GM21825 (cell line): ENCODE data around the gene ST6GALNAC3.
"Not testable (repeated sequence)": the region's sequence is repeated elsewhere in the genome, so short reads cannot be mapped to it uniquely, and the experiment has no call there.

ENCODE experiments used
- ATAC-seq: cut with Tn5 transposase; IDR thresholded peaks from one replicate; pipeline ENCODE4 v1.9.1; 2021; ENCODE audit warnings: mild to moderate bottlenecking, moderate library complexity; ENCODE audit not compliant: unreplicated experiment

The ST6GALNAC3 gene

DNA sequence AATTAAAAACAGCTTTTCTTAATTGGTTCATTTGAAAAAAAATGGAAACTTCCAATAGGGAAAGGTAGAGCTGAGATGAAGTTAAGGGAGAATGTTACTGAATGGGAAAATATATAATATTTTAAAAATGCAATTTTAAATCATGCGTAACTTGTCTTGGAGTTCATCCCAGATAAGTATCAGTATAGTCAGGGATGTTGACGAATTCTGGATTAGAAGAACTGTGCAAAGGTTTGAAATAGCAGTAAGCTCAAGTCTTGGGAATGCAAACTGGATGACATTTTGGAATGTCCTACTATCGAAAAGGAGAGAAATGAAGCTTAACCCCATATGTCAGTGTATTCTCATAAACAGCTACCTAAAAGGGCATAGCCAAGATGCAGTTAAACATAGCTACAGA, 4.0 kb upstream of the ST6GALNAC3 start:
- no peak for ATAC-seq

GRCh38 chr1:76073481-76073880, 1.1 kb upstream of the ST6GALNAC3 start:
- ATAC-seq = no peak

DNA sequence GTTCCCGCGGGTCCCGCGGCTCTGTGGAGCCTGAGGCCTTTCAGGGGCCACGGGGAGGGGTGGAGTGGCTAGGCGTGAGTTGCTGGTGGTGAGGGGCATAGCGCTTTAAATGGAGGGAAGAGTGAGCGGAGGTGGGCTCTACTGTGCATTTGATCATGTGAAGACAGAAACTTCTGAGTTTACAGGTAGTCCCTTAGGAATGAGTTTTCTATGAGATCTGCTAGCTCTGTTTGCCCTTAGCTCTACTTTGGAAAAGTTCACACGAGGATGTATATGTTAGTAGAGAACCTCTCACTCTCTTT, 593 bp downstream of the ST6GALNAC3 start:
- ATAC-seq = no peak

DNA sequence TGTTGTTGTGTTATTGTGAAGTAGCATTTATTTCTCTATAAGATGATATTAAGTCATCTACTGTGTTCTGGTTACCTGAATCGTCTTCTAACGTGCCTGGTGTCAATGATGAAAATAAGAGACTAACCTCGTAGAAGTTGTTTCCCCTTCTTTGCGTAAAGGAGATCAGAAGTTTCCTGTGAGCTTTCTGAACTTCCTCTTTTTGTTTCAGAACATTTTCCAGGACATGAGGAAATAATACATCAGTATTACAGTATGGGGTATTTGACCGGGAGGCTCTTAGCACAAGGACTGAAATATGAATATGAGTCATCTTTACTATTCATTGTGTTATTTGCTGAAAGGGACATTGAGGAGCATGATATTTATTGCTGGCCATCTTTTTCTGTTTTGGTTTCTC, 1.3 kb downstream of the ST6GALNAC3 start:
- no peak for ATAC-seq

DNA sequence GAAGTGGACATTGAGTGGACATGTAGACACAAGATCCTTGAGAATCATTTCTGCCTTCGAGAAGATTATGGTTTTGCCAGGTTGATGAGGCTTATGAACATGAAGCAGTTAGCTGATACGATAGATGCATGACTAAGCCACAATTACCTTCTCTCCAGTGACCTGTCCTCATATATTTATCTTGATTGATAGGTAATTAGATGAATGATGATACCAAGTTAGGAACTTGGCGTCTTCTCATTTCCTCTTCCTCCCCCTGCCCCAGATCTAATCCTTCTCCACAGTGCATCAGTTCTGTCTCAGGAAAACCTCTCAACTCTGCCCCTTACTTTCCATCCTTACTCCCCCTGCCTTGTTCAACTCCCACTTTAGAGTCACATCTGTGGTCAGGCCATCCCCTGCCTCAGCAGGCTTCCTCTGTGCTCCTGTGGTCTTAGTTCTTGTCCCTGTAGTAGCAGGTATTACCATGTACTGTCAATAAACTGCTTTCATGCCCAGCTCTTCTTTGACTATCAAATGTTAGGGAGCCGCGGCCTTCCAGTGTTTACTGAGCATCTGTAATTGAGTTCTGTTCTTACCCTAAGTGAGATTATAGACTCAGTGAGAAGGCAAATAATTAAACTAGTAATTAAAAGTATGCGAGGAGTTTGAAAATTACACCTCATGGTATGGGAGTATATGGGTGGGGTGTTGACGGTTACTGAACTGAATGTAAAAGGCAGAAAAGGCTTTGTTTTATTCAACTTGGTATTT, 5.1 kb downstream of the ST6GALNAC3 start:
- no peak for ATAC-seq

GRCh38 chr1:76080552-76081079, 6.1 kb downstream of the ST6GALNAC3 start:
- ATAC-seq = no peak

GRCh38 chr1:76082062-76082461, 7.5 kb downstream of the ST6GALNAC3 start:
- ATAC-seq = no peak

DNA sequence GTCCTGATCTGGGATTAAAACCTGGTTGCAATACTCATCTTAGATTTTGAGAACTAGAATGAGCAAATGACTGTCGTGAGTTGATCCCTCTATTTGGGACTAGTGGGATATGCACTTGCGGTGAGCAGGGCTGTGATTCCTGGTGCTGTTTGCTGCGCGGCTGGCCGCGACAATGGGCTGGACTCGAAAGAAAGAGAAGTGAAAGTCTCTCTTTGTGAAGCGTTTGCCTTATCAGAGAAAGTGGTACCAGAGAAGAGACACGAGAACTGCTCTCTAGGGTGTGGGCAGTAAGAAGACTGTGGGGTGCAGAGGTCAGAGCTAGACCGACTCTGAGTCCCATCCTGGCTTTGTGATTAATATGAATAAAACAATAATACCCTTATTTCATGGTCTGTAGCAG, 8.6 kb downstream of the ST6GALNAC3 start:
- no peak for ATAC-seq

DNA sequence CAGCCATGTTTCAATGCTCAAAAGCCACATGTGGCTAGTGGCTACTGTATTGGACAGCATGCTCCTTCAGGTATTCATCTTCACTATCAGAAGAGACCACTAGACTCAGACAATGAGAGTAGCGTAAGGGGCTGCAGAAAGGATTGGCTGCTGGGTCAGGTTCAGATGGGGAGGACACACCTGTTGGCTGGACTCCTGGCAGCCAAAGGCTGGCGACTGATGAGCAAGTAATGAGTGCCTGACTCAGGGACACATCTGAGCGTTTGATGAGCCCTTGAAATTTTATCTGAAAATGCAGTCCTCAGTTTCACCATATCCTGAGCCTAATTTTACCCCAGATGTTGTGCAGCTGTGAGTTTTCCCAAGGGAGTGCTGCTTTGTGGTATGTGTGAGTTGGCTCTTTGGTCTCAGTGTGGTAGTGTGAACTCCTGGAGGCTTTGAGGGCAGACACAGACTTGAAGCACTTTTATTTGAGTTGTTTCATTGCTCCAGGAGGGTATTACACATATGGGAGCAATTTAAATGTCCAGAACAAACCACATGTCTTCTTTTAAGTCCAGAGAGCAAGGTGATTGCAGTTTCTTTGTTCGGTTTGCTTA, 9.6 kb downstream of the ST6GALNAC3 start:
- no peak for ATAC-seq

DNA sequence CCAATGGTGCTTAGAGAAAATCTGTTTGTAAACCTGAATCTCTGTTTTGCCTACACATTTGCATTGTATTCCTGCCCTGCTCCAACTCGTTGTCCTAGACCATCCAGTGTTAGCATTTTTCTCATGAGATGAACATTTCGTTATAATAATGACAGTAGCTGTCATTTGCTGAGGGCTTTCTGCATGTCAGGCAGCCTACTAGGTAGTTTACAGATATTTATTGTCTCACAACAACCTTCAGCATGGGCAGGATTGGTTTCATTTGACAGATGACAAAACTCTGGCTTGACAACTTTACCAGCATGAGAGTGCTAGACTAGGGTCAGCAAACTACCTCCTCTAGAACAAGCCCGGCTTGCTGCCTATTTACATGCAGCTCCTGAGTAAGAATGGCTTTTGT, 10.1 kb downstream of the ST6GALNAC3 start:
- no peak for ATAC-seq

DNA sequence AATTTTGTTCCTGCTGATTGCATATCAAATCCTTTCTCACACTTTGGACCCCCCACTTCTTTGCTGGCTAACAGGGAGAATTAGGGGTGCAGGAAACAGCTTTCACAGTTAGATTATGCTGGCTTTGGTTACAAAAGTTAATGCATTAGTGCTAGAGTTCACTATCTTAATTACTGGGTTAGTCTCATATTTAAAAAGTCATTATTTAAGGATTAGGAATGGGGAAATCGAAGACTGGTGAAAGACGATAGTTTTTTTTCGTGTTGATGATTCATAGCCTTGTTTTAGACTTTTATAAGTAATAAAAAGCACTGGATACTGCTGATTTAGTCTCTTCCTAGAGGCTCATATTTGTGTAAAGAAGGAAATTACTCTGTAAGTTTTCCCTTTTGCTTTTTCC, 11.6 kb downstream of the ST6GALNAC3 start:
- ATAC-seq = no peak

- ATAC-seq = no peak
Measured at GRCh38 chr1:76086597-76086996, 12.1 kb downstream of the ST6GALNAC3 start.

- ATAC-seq = no peak
Measured at GRCh38 chr1:76090283-76091203, 16.0 kb downstream of the ST6GALNAC3 start.

- ATAC-seq = no peak
Measured at GRCh38 chr1:76092812-76093211, 18.3 kb downstream of the ST6GALNAC3 start.

DNA sequence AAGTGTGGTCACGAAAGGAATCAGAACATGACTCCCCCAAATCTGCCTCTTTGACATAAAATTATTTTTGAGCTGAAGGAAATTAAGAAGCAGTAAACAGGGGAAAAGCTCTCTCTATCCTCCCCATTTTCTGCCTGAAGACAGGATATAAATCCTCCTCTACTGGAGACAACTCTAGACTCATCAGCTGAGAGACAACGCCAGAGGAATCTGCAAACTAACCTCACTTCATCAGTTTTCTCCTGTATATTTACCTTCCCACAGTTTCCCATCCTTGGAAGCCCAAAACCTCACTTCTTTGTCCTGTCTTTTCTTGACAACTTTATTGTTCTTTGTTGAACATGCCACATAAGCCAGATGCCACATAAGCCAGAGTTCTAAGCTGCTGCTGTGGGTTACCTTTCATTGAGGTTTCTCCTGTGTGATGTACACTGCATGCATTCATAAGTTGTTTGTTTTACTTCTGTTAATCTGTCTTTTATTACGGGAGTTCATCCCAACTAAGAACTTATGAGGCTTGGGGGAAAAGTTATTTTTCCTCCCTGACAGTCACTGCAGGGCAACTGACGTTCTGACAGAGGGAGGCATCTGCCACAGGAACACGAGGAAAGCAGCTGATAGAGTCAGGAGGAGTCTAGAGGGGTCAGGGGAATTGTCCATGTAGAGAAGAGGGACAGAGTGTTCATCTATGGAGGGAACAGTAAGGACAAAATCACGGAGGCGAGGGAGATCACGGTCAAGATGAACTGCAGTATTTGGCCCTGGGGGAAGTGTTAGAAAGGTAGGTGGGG, 19.2 kb downstream of the ST6GALNAC3 start:
- no peak for ATAC-seq

DNA sequence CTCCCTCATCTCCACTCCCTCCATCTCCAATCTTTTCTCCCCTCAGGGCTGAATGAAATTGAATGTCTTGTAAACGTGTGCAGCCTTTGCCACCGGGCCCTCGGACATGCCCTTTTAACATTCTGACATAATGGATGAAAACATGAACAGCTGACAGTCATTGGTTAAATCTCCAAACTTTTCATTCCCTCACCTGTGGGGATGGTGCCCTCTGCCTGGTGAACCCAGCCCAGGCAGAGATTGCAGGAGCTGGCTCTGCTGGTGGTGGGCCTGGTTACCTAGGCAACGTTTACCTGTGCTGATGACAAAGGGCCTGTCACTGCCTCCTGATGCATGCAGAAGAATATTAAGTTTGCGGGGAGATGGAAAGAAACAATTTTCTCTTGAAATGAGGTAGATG, 21.3 kb downstream of the ST6GALNAC3 start:
- no peak for ATAC-seq

- not testable (repeated sequence) for ATAC-seq
Measured at GRCh38 chr1:76097064-76097463, 22.5 kb downstream of the ST6GALNAC3 start.

GRCh38 chr1:76098845-76099244, 24.3 kb downstream of the ST6GALNAC3 start:
- no peak for ATAC-seq

- ATAC-seq = no peak
Measured at GRCh38 chr1:76101548-76101947, 27.0 kb downstream of the ST6GALNAC3 start.

DNA sequence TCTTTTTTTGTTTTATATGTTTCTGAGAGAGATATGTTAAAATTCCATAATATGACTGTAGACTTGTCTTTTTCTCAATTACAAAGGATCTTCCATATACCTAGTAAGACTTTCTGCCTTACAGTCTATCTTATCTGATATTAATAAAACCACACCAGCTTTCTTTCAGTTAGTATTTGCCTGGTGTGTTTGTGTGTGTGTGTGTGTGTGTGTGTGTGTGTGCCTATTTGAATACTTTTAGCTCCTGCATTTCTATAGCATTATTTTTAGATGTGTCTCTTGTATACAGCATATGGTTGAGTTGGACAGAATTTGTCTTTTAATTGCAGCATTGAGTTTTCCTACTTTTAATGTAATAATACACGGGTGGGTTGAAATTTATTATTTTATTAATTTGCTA, 27.5 kb downstream of the ST6GALNAC3 start:
- no peak for ATAC-seq

GRCh38 chr1:76103034-76103433, 28.5 kb downstream of the ST6GALNAC3 start:
- ATAC-seq = no peak
